Epithelial cell of proximal tubule (primary cell): Measurements from ENCODE around the gene AOPEP. TPM values are rescaled to one million over a fixed set of nuclear protein-coding genes. Genes with fewer than 3 reads are reported as not detected.
A peak's percentile ranks its signal among the peaks of the same experiment; 100 is the strongest.

Source experiments
- DNase-seq: peaks from one replicate; pipeline ENCODE4 v3.0.0-alpha.2; 2011; ENCODE audit warnings: low read depth
- H3K4me3 ChIP-seq: 2 replicates; pipeline ENCODE4 v1.5.1; 2011; ENCODE audit warnings: low read depth, mild to moderate bottlenecking, low read length
- total RNA-seq: library from RNA; depleted of rRNA; stranded (reverse); fragments of >200 nt; gene quantifications from 2 replicates; pipeline ENCODE4 v1.2.3, GENCODE V29; 2015
- TF ChIP-seq, protein P1 (sequence below): conservative IDR thresholded peaks from 2 replicates; pipeline ENCODE4 v1.5.1; 2012; ENCODE audit warnings: low read depth, mild to moderate bottlenecking, low read length

Gene AOPEP
- total RNA-seq, 1 donor from 2014 or later, result 27.0 TPM

DNA sequence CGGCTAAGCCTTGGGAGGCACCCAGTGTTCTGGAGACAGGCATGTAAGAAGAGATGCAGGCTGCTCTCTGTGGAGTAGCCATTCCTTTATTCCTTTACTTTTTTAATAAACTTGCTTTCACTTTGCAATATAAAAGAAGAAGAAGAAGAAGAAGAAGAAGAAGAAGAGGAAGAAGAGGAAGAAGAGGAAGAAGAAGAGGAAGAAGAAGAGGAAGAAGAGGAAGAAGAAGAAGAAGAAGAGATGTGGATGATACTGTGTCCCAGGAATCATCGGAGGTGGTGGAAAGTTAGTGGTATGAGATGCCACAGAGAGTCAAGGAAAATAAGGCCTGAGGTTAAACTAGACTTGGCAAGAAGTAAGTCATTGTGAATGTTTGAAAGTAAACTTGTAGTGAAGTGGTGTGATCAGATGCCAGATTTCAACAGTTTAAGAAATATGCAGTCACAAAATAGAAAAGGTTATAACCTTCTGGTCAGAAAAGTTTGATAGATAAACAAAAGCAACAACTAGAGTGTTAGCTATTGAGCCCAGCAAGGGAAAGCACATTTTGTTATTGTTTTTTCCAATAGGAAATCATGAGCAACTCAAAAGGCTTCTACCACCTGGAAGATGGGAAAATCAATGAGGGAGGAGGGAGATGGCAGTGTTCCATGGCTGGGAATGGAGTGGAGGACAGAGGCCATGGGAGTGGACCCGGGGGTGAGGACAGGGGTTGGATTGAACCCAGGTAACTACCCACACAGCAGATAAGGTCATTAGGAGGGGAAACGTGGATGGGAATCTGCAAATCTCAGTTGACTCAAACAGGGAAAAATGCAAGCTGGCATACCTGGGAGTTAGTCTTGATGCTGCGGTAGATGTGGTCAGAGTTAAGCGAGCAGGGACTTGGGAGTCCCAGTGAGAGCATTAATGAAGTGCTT, 16.8 kb downstream of the AOPEP start:
- no peak overlapping the region for H3K4me3 ChIP-seq
- TF ChIP-seq, protein P1, sequence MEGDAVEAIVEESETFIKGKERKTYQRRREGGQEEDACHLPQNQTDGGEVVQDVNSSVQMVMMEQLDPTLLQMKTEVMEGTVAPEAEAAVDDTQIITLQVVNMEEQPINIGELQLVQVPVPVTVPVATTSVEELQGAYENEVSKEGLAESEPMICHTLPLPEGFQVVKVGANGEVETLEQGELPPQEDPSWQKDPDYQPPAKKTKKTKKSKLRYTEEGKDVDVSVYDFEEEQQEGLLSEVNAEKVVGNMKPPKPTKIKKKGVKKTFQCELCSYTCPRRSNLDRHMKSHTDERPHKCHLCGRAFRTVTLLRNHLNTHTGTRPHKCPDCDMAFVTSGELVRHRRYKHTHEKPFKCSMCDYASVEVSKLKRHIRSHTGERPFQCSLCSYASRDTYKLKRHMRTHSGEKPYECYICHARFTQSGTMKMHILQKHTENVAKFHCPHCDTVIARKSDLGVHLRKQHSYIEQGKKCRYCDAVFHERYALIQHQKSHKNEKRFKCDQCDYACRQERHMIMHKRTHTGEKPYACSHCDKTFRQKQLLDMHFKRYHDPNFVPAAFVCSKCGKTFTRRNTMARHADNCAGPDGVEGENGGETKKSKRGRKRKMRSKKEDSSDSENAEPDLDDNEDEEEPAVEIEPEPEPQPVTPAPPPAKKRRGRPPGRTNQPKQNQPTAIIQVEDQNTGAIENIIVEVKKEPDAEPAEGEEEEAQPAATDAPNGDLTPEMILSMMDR, result no peak
- no peak for DNase-seq

GRCh38 chr9:94745806-94746540, 19.5 kb downstream of the AOPEP start:
- TF ChIP-seq, protein P1, result no peak

DNA sequence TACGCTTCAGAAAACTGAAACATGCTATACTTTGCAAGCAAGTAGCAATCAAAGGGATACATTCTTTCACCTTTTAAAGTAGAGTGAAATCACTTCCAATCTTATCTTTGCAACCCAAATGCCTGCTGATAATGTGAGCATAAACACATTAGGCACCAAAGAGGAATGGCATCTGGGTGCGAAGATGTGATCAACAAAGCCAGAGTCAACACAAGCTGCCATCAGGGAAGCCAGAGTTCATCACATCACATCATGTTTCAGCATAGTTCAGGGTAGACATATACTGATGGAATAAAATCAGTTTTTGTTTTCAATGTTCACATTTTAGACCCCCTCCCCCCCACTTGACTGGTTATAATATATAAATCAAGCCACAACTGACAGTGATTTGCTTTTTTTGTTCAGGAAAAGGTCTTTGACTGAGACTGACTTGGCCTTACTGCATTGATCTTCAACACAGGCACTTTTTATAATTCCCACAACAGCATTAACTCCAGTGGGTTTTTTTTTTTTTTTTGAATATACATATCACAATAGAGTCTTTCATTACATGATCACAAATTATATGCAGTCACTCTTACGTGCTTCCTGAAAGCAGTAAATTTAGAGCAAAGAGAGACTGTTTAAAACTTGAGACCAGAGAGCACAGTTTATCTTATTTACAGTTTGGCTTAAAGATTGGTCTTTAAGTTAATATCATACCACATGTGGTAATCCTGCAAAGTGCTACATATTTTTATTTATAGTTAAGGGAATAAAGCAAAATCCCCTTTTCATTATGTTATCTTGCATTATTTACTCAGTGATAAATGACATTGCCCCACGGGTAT, 20.3 kb downstream of the AOPEP start:
- H3K4me3 ChIP-seq, result no peak overlapping the region
- TF ChIP-seq, protein P1, result no peak
- DNase-seq, result no peak

More at GRCh38 chr9:94745806-94746540, 19.5 kb downstream of the AOPEP start:
- DNase-seq, result no peak
- no peak overlapping the region for H3K4me3 ChIP-seq

DNA sequence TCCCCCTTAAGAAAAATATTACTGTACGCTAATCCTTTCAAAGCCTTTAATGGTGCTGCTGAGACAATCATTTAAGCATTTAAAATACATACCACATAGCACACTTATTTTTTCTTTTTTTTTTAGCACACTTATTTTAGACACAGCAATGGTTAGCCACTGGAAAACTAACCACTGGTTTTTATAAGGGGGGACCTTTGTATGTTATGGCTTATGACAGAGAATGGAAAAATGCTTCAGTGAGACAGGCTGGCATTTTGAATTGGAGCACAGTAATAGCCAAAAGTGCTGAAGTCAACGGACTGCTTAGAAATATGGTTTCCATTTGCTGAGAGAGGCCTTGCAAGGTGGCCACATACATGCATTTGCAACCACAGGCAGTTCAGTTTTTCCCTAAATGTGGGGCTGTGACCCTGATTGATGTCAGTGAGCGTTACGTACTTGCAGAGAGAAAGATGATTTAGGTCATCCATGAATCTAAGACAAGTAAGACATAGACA, 28.5 kb downstream of the AOPEP start:
- H3K4me3 ChIP-seq, result no peak overlapping the region
- TF ChIP-seq, protein P1, result no peak
- DNase-seq, result no peak

GRCh38 chr9:94757158-94757557, 30.7 kb downstream of the AOPEP start:
- TF ChIP-seq, protein P1, result no peak
- DNase-seq, result peak; percentile 80
- H3K4me3 ChIP-seq, result no peak overlapping the region

DNA sequence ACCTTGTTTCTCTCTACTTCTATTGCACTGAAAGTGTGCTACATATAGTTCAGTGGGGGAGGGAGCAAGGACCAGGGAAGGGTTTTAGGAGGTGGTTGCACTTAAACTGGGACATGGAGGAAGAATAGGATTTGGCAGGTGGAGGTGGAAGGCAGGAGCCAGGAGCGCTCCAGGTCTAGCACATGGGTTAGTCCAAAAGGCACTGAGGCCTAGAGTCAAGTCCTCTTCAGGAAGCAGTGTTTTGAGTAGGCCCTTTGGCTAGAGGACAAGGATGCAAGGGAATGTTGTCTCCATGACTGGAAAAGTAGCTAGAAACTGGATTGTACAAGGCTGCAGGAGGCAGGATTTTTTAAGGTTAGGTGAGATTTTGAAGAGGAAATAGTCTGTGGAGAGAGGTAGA, 31.5 kb downstream of the AOPEP start:
- H3K4me3 ChIP-seq, result no peak overlapping the region
- TF ChIP-seq, protein P1, result no peak
- DNase-seq, result no peak
